ENCODE results near the gene ANKRD44.

ANKRD44 gene

DNA sequence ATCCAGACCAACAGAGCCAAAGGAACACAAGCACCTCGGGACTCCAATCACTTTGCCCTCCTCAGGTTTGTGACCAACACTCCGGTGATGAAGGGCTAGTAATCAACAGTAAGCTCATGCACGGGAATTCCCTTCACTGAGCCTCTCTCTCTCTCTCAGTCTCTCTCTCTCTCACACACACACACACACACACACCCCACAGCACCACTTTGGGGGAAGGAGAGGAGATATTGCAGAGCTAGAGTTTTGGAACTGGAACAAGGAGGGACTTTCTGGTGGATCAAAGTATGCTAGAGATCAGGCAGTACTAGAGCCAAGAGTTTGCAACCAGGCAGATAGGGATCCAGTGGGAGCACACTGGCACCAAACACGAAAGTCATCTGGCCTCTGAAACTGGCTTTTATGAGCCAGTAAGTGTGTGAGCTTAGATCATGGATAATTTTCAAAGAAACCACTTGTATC is 98.7 kb downstream of the ANKRD44 start:
- in situ Hi-C loops (cut with MboI; ENCODE audit: low sequenced_read_pairs), result no loop called here

DNA sequence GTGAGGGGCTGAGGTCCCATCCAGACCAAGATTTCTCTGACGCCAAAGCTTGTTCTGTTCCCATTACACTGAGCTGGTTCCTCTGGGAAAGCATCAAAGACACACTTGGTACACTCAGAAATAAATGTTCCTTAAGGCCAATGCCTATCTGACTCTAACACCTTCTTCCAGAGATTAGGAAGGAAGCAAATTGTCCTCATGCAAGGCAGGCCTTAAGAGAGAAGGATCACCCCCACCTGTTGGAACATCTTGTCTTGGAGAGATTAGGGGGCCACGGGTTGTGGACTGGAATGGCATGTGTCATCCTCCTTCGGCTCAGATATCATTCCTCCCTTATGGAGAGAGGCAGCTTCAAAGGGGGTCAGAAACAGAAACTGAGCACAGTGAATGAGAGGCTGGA is 100.2 kb downstream of the ANKRD44 start:
- in situ Hi-C loops (cut with MboI; ENCODE audit: low sequenced_read_pairs), result no loop called here

DNA sequence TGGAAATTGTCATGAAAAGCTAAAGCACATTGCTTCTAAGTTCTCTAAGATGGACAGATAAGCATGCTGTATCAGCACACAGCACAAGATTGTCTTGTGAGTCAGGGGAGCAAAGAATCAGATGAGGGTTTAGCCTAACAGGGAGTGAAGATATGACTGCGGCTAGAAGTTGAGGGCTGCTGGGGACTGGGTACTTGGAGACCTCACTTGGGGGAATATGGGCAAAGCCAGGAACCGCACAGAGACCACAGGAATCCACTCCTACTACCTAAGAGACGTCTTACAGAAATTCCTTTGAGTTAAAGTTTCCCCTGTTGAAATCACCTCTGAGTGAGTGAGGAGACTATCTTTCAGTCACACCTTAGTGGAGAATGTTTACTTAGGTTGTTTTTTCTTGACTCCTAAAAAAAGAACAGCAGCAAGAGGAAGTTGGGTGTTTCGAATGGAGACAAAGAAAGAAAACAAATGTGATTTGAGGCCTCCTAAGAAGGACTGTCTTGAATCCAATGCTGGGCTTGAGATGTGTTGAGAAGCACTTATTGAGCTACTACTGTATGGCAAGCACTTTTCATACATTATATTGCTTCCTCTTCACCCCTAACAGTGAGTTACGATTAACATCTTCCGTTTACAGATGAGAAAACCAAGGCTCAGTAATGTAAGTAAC is 100.7 kb downstream of the ANKRD44 start:
- in situ Hi-C loops (cut with MboI; ENCODE audit: low sequenced_read_pairs), result no loop called here

DNA sequence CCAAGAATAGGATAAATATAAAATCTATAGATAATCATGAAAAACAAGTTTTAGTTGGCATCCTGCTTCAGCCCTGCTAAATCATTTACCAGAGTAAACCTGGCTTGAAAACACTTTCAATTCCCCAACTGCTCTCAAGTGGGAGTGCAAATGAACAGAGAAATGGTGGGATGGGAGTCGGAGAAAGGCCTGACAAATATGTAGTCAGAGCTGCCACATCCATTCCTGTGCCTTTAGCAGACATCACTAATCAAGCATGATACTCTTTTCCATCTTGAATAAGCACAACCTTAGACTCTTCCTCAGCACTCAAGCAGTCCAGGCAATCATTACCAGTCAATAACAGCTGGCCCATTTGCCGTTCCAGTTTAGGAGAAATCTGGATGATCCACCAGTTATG is 101.3 kb downstream of the ANKRD44 start:
- in situ Hi-C loops (cut with MboI; ENCODE audit: low sequenced_read_pairs), result no loop called here

DNA sequence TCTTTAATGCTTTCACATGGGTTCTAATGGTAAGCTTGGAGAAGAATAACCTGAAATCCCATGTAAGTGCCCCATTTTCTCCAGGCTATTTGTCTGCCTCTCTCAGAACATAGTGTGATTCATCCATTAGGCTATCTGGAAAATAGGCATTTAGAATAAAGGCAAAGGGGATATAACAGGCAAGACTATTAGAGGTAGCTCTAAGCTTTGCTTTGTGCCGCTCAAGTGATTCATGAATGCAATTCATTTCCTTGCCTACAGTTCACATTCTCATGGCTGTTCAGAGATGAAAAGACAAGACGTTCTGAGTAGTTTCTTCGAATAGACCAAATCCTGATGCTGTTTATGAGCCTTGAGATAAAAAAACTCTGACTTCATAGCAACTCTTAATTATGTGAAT is 101.7 kb downstream of the ANKRD44 start:
- in situ Hi-C loops (cut with MboI; ENCODE audit: low sequenced_read_pairs), result no loop called here

DNA sequence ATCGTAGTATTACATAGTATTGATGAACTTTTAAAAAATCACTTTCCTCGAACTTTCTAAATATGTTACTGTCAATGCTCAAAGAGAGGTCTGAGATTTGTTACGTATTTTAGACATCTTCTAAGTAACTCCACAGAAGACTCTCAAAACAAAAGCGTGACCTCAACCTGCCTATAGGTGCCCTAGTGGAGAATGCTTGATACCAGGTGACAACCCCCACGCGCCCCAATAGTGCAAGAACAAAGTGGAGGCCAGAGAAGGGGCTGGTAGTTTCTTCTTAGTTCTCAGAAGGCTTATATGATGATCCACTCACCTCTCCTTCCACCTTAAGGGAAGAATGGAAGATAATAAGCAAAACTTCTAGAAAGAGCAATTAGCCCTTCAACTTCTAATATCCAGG is 102.6 kb downstream of the ANKRD44 start:
- in situ Hi-C loops (cut with MboI; ENCODE audit: low sequenced_read_pairs), result no loop called here

DNA sequence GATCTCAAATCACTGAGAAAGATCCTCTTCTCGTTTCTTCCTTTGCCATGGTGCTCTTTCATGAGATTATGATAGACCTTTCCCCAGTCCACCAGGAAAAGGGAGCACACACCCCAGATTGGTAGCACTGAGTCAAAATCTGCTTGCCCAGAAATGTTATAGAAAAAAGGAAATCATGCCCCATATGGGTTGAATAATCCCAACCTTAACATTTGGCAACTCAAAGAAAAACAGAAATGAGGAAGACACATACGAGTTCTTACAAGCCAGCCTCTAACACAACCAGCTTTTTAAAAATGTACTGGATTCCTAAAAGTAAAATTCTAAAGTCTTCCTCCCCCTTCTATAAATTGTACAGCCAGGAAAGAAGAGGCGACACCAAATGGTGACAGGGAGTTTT is 103.0 kb downstream of the ANKRD44 start:
- in situ Hi-C loops (cut with MboI; ENCODE audit: low sequenced_read_pairs), result no loop called here

DNA sequence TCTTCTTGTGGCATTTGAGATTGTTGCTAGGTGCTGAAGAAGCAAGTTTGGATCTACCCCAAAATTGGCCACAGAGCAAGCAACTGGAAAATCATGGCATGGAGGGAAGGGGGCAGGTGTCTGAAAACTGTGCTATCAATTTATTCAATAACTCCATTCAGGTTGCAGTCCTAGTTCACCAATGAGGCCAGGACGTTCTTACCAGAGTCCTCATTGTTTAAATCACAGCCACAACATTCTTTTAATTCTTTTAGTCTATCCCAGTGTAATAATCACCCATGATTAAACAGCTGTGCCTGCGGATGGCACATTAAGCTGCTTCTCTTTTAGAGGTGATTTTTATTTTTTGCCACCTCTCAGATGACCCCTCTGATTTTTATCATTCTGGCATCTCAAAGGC is 103.5 kb downstream of the ANKRD44 start:
- in situ Hi-C loops (cut with MboI; ENCODE audit: low sequenced_read_pairs), result no loop called here

DNA sequence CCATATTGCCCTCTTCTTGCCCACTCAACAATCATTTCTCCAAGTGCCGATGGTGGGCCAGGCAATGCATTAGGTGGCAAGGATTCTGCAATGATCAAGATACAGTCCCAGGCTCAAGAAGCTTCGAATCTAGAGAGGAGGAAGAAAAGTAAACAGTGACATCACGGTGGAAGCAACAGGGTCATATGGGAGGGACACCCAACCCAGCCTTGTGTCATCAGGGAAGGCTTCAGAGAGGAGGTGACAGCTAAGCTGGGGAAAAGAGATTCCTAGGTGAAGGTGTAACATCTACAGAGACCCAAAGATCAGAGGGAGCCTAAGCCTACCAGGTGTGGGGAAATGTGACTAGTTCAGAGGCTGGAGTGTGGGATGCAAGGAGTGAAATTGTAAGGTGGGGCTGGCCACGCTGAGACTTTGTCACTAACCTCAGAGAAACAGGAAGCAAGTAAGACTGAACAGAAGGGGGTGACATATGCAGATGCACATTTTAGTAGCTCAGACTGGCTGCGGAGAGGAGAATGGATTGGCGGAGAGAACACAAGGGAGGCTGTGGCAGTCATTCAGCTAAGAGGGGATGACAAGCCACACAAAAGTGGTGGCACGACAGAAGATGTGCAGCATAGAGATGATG is 104.9 kb downstream of the ANKRD44 start:
- in situ Hi-C loops (cut with MboI; ENCODE audit: low sequenced_read_pairs), result no loop called here

DNA sequence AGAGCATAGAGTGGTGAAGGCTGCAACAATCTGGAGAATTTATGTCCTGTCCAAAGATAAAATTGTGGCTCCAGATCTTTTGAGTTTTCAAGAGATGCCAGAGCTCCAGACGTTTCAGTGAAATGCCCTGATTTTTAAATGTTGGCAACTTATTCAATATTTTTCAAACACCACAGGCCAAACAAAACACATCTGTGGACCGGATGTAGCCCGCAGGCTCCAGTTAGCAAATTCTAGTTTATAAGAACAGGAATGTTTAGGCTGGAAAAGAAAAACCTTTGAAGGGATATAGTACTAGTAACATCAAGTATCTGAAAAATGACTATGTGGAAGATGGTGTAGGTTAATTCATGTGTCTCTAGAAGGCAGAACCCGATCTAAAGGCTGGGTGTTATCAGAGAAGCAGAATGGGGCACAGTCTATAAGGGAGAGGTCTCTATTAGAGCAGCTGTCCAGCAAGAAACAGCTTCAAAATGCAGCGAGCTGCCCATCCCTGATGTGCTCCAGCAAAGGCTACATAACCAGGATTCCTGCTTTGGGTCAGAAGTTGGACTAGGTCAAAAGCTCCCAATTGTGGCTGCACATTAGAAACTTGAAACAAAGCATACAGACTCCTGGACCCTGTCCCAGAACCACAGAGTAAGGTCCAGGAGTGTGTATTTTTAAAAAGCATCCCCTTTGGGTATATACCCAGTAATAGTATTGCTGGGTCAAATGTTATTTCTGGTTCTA is 105.9 kb downstream of the ANKRD44 start:
- in situ Hi-C loops (cut with MboI; ENCODE audit: low sequenced_read_pairs), result no loop called here

DNA sequence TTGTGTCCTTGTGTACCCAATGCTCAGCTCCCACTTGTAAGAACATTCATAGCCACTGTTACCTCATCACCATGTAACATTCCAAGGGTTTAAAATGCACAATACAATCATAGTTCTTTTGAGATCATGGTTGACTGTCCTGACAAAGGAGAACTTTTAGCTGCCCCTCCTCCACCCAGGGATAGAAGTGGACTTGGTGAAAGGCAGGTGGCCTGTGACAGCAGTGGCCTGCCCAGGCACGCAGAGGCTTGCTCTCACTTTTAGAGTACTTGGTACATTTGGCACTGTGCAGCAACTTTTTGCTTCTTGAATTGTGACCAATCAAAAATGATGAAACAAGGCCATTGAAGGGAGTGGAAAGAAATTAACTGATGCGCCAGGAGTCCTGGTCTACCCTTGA is 108.7 kb downstream of the ANKRD44 start:
- in situ Hi-C loops (cut with MboI; ENCODE audit: low sequenced_read_pairs), result no loop called here

DNA sequence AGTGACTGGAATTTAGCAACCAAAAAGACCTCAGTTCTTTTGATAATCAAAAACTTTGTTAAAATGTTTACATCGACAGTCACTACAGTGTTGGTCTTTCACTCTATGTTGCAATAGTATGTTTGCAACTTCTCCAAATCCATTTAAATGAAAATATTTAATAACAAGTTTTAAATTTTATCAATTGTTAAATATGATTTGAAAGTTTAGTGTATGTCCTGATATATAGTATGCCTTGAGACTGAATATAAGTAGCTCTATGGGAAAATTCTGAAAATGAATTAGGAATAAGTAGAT is 109.9 kb downstream of the ANKRD44 start:
- in situ Hi-C loops (cut with MboI; ENCODE audit: low sequenced_read_pairs), result no loop called here

DNA sequence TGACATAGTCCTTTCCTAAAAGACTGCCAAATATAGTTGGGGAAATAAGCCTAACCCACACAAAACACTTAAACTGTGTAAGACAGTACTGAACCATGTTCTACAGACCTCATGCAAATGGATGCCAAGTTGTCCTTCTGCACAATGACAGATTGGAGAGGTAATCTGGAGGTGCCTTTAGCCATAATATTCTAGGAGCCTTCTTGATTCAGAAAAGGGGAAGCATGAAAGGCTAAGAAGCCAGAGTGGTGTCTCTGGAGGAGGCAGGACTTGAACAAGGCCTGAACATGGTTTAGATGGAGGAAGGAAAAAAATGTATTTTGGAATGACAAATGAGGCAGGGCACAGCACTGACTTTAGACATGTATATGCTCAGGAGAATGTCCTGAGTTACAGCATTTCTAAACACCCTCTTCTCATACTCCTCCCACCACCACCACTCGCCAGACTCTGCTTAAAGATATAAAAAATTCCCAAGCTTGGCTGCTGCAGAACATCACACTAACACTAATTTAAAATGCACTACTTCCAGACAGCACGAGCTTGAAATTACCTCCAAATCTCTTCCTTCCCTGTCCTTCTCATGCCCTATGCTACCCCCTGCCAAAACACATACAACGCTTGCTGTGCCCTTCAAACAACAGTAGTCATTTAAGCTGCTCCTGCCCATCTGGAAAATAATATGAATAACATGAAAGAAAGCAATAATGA is 110.4 kb downstream of the ANKRD44 start:
- in situ Hi-C loops (cut with MboI; ENCODE audit: low sequenced_read_pairs), result no loop called here

DNA sequence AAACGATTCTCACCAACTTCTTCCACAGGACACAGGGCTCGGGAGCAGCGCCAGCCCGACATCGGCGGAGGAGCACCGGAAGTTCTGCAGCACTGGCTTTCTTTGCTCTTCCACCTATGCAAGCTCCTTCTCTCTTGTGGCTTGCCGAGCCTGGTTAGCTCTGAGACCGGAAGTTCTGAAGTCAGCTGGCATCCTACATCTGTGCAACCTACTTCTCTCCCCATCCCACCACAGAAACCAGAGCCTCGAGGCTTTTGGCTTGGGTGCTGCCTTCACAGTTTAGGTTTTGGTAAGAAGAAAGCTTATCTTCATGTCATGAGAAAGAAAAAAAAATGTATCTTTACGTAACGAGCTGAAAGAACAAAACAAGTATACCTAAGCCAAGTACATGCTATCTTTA is 111.7 kb downstream of the ANKRD44 start:
- in situ Hi-C loops (cut with MboI; ENCODE audit: low sequenced_read_pairs), result no loop called here

DNA sequence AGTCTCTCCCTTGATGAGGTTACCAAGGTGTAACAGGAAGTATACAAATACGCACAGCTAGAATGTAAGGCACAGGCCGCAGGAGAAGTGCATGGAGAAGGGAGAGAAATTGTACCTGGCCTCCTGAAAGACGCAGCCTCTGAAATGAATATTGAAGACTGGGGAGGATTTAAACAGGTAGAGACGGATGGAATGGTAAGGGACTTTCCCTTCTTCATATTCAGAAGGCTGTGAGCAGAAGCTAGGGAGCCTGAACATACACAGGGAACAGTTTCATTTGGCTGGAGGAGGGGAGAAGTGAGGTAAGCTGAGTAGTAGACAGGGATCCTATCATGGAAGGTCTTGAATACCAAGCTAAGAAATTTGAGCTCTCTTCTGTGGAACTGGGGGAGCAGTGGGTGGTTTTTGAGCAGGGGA is 112.7 kb downstream of the ANKRD44 start:
- in situ Hi-C loops (cut with MboI; ENCODE audit: low sequenced_read_pairs), result no loop called here

DNA sequence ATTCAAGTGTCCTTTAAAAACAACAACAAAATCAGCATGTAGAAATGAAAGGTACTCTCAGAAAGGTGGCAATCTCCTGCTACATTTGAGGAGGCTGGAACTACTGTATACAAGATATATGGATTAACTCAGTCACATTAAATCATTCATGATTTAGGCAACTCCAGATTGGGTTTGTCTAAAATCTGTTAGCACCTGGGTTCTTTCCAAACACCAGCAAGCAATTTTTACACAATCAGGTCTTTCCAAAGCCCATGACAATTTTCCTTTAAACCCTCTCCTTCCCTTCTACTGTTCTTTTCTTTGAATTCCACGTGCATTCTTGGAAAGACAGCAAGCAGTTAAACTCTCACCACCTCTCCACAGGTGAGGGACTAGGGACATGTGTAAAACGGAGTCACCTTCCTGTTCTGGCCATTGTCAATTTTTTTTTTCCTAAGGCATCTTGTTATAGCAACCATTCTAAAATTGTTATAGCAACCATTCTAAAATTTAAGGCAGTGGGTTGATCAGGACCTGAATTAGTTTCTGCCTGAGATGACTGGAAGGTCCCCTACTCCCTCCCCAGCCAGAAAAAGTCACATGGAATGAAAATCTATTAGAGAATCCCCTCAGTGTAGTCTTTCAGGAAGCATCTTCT is 113.9 kb downstream of the ANKRD44 start:
- in situ Hi-C loops (cut with MboI; ENCODE audit: low sequenced_read_pairs), result no loop called here

DNA sequence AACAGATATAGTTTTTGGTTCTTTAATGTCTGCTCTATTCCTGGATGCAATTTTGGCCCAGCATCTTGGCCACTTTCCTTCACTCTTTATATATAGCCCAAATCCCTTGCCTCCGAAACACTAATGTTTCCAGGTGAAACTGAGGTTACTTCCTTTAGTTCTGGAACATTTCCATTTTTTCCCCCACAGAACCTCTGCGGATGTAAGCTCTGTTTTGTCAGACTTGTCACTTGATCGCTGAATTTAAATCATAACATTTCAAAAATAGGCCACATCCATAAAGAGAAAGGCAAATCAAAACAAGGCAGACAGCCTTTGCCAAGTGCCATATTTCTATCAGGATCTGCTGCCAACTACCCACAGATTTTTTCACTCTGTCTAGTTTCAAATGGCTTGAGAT is 115.1 kb downstream of the ANKRD44 start:
- in situ Hi-C loops (cut with MboI; ENCODE audit: low sequenced_read_pairs), result no loop called here

DNA sequence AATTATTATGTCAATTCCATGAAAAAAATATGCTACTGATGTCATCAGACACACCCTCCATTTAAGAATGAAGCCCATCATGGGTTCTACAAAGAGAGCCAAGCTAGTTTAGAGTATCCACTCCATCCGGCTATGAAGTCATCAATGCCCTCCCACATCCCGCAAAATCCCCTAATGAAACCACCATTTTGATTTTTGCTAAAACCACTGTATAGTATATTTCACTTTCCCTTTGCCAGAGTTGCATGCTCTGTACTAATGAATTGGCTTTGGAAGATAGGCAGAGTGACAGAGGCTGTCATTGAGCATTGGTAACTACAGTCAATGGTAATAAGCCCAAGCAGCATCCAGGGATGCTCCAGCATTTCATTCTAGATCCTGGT is 118.6 kb downstream of the ANKRD44 start:
- in situ Hi-C loops (cut with MboI; ENCODE audit: low sequenced_read_pairs), result no loop called here

DNA sequence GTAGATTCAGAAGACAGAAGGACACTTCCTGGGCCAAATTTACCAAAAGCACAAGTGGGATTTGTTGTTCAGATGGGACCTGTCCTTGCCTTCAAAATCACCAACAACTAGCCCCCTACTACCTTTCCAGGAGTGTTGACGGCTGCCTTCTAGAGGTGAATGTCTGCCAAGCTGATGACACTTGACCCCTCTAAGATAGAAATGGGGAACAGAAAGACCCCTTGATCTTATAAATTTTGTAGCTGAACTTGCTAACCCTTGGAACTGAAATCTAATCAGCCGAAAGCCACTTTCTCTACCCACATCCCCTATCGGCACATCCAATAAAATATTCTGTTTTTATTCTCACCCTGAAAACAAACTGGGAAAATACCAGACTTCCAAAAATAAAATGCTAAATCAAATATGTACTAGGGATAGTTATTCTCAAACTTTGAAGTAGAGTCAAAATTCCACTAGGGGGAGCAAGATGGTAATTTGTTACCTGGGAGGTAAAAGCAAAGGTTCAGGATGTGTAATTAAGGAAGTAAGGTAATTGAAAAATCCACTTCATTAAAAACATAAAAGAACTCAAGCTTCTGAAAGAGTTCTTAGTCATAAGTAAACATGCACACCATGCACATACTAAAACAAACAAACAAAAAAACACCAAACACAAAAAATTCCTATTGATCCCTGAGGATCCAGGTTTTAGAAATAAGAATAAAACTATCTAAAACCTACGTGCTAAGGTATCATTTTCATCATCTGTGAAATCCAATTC is 119.2 kb downstream of the ANKRD44 start:
- in situ Hi-C loops (cut with MboI; ENCODE audit: low sequenced_read_pairs), result no loop called here

DNA sequence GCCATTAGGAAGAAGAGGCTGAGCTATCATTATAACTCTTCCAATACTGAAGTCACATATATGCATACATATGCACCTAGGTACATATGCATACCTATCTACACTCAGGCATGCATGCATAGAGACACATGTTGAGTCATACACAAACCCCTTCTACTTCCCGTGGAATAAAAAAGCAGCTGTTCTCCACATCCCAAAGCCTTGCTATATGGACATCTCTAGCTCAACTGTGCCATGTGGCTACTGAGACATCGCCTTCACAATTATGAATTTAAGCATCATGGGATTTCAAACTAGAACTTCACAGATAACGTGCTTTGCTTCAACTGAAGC is 120.5 kb downstream of the ANKRD44 start:
- in situ Hi-C loops (cut with MboI; ENCODE audit: low sequenced_read_pairs), result no loop called here
